PC-3 (cell line): Measurements from ENCODE around the gene SOX18. TPM values are rescaled to one million over a fixed set of nuclear protein-coding genes. Genes with fewer than 3 reads are reported as not detected.
A peak's percentile ranks its signal among the peaks of the same experiment; 100 is the strongest.

ENCODE experiments used
- ATAC-seq: fragments of 200-7000 bp; cut with Tn5 transposase; 2 replicates; pipeline ENCODE4 v1.9.1; 2020; ENCODE audit warnings: mild to moderate bottlenecking, moderate library complexity
- BruUV-seq: library from RNA; stranded (reverse); fragments of 400-500 nt; replicated peaks from 2 replicates; lab custom pipeline; 2021; lab: Mats Ljungman, UMichigan
- CTCF ChIA-PET: fragments of 300-600 bp; sonication (Branson Sonifier 250); formaldehyde crosslinking; loops from one replicate; lab custom pipeline; 2022; ENCODE audit warnings: antibody characterized with exemption; lab: Charles Lee
- POLR2A ChIA-PET: fragments of 300-600 bp; sonication (Branson Sonifier 250); formaldehyde crosslinking; loops from one replicate; lab custom pipeline; 2022; ENCODE audit warnings: antibody characterized with exemption; ENCODE audit not compliant: unreplicated experiment; lab: Charles Lee
- DNase-seq: peaks from one replicate; pipeline ENCODE4 v3.0.0-alpha.2; 2015
- H2AFZ ChIP-seq: fragments of 300-600 bp; sonication (generic); 2 replicates; pipeline ENCODE4 v1.6.0; 2016; ENCODE audit warnings: antibody characterized with exemption, low read length
- H3F3A ChIP-seq: fragments of 300-600 bp; sonication (generic); one replicate; pipeline ENCODE4 v1.6.0; 2017; ENCODE audit warnings: antibody characterized with exemption, low read length, control low read depth, mild to moderate bottlenecking; ENCODE audit not compliant: unreplicated experiment
- H3K27ac ChIP-seq: fragments of 300-600 bp; sonication (generic); 2 replicates; pipeline ENCODE4 v1.5.1; 2016; ENCODE audit warnings: mild to moderate bottlenecking, low read length
- H3K27me3 ChIP-seq: fragments of 300-600 bp; sonication (generic); 2 replicates; pipeline ENCODE4 v1.6.1; 2016; ENCODE audit warnings: low read length, mixed read lengths
- H3K36me3 ChIP-seq: fragments of 300-600 bp; sonication (generic); 2 replicates; pipeline ENCODE4 v1.6.1; 2016; ENCODE audit warnings: low read depth, mixed run types, low read length, mixed read lengths
- H3K4me1 ChIP-seq: fragments of 300-600 bp; sonication (generic); 2 replicates; pipeline ENCODE4 v1.5.1; 2016; ENCODE audit warnings: low read length; ENCODE audit not compliant: insufficient read depth
- H3K4me2 ChIP-seq: fragments of 300-600 bp; sonication (generic); 2 replicates; pipeline ENCODE4 v1.6.0; 2016; ENCODE audit warnings: low read length
- H3K4me3 ChIP-seq: fragments of 300-600 bp; sonication (generic); 2 replicates; pipeline ENCODE4 v1.5.1; 2016; ENCODE audit warnings: mild to moderate bottlenecking, low read length, mixed read lengths
- H3K79me2 ChIP-seq: fragments of 300-600 bp; sonication (generic); 2 replicates; pipeline ENCODE4 v1.6.1; 2017; ENCODE audit warnings: low read length, mixed read lengths
- H3K9ac ChIP-seq: fragments of 300-600 bp; sonication (generic); 2 replicates; pipeline ENCODE4 v1.6.0; 2016; ENCODE audit warnings: mild to moderate bottlenecking, low read length
- H3K9me2 ChIP-seq: fragments of 300-600 bp; sonication (generic); replicated peaks from 2 replicates; pipeline ENCODE4 v1.6.1; 2016; ENCODE audit warnings: mixed run types, low read length, mixed read lengths
- H3K9me3 ChIP-seq: fragments of 300-600 bp; sonication (generic); 2 replicates; pipeline ENCODE4 v1.6.1; 2016; ENCODE audit warnings: low read length, mixed read lengths
- H4K20me1 ChIP-seq: fragments of 300-600 bp; sonication (generic); 2 replicates; pipeline ENCODE4 v1.6.1; 2016; ENCODE audit warnings: low read length, mixed read lengths
- EZH2 ChIP-seq: fragments of 300-600 bp; sonication (generic); IDR thresholded peaks from one replicate; pipeline ENCODE4 v1.6.1; 2017; ENCODE audit warnings: antibody characterized with exemption, mild to moderate bottlenecking, low read length; ENCODE audit not compliant: unreplicated experiment
- EZH2phosphoT487 ChIP-seq: fragments of 300-600 bp; sonication (generic); IDR thresholded peaks from 2 replicates; pipeline ENCODE4 v1.6.1; 2018; ENCODE audit warnings: mild to moderate bottlenecking, antibody characterized with exemption, low read length, borderline replicate concordance
- intact Hi-C: fragments of 100-400 bp; cut with micrococcal nuclease; formaldehyde crosslinking; loops from 2 replicates; pipeline ENCODE4 v1.9.0; 2023
- total RNA-seq: library from RNA; depleted of rRNA; stranded (reverse); fragments of >200 nt; gene quantifications from 2 replicates; pipeline ENCODE4 v1.2.3, GENCODE V29; 2014
- TF ChIP-seq, protein P1 (sequence below): fragments of 300-600 bp; sonication (generic); conservative IDR thresholded peaks from 2 replicates; pipeline ENCODE4 v1.5.1; 2017; ENCODE audit warnings: antibody characterized with exemption, low read depth, mild to moderate bottlenecking, low read length

SOX18 gene
- total RNA-seq, 1 experiment from 2014 or later: 1.5 TPM

DNA sequence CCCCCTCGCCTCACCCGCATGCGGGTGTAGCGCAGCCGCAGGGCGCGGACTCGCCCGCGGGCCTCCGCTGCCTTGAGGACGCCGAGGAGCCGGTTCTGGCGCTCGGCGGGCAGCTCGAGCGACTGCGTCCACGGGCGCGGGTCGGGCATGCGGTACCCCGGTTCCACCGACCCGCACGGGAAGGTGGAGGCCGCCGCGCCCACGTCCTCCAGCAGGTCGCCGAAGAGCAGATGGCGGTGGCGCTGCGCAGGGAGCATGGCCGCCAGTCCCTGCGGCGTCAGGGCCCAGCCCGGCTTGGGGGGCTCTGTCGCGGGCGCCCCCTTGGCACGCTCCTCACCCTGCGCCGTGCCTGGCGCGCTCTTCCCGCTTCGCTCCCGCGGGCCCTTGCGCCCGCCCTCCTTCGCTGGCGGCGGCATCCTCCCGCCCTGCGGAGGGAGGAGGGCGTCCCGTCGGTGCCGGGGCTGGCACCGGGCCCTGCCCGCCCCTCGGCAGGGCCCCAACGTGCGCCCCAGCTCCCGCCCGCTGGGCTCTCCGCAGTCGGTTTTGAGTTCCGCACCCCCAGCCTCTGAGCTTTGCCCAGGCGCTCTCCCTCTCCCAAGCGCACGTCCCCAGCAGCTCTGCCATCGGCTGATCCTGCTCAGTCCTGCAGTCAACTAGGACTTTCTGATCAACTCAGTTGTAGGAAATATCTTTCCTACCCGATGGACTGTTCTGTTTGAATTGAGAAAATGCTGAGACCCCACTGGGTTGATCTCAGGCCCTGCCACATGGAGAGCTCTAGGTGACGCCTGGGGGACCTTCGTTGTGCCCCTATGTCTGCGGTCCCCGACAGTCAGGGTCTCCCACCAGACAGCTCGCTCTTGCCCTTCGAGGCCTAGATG, 34.6 kb upstream of the SOX18 start, which contains the start of gene LKAAEAR1:
Gene LKAAEAR1 (minus strand): TSS at position 595 of the 881 bp plus-strand sequence. CDS start 179 bp downstream, at position 416.
- Histone ChIP-seq H4K20me1 (no peaks in the 10 kb centered on the region), H3K27me3 (no peaks in the 10 kb centered on the region), H3K4me3 (peak within 1 kb of the TSS; percentile 76), H3K4me2 (peak within 1 kb of the TSS; percentile 99), H3K9me3 (no peaks in the 10 kb centered on the region), H3K27ac (no peak within 1 kb of the TSS), H2AFZ (peak within 1 kb of the TSS; percentile 83), H3K9me2 (no peaks in the 10 kb centered on the region), H3K36me3 (no peaks in the 10 kb centered on the region), H3K9ac (peak within 1 kb of the TSS; percentile 51), H3K79me2 (peaks cover 5% of the 10 kb centered on the region), H3K4me1 (peaks cover 19% of the 10 kb centered on the region), H3F3A (no peaks in the 10 kb centered on the region)
- no peak for TF ChIP-seq EZH2
- no peak for TF ChIP-seq EZH2phosphoT487
- TF ChIP-seq, protein P1, sequence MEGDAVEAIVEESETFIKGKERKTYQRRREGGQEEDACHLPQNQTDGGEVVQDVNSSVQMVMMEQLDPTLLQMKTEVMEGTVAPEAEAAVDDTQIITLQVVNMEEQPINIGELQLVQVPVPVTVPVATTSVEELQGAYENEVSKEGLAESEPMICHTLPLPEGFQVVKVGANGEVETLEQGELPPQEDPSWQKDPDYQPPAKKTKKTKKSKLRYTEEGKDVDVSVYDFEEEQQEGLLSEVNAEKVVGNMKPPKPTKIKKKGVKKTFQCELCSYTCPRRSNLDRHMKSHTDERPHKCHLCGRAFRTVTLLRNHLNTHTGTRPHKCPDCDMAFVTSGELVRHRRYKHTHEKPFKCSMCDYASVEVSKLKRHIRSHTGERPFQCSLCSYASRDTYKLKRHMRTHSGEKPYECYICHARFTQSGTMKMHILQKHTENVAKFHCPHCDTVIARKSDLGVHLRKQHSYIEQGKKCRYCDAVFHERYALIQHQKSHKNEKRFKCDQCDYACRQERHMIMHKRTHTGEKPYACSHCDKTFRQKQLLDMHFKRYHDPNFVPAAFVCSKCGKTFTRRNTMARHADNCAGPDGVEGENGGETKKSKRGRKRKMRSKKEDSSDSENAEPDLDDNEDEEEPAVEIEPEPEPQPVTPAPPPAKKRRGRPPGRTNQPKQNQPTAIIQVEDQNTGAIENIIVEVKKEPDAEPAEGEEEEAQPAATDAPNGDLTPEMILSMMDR: no peak
- intact Hi-C loops: loop anchor here (1.0 kb wide), 1 partner anchor 36 kb away; no protein-coding TSS in a partner anchor
- ChIA-PET POLR2A (interaction anchor here (0.6 kb wide), 1 partner anchor 510 kb away, joined by 4 read pairs; the partner anchor contains the start of gene HELZ2), CTCF (interaction anchor here (0.7 to 2.0 kb wide), 6 partner anchors 14 to 376 kb away, joined by 3 to 15 read pairs (median 4); partner anchors contain the start of genes ARFRP1 and ZGPAT)
- ATAC-seq: 0 out of 2 replicates have a peak, but pooled peaks have one; percentile 2
- BruUV-seq: no TSS peak
- no peak for DNase-seq

DNA sequence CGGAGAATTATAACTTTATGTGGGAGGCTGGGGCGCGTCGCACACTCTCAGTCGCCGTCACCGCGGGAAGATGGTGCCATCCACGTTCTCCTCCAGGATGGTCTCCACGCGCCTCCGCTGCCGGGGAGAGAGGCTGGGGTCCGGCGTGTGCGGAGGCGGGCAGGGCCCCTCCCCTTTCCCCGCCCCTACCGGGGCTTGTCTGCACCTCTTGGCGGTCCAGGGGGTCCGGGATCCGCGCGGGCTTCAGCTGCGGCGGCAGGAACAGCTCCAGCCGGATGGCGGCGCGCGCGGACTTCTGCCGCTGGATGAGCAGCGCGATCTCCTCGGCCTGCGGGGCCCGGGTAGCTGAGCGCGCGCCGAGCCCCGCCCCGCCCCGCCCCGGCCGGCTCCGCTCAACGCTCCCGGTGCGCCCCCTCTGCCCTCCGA, 34.0 kb upstream of the SOX18 start:
- H3K36me3 ChIP-seq: no peaks in the 10 kb centered on the region
- peaks cover 12% of the 10 kb centered on the region for H3K79me2 ChIP-seq
- peak overlapping the region; percentile 51 for H3K9ac ChIP-seq
- H3K4me3 ChIP-seq: peak overlapping the region; percentile 76
- peaks cover 25% of the 10 kb centered on the region for H3K4me1 ChIP-seq
- TF ChIP-seq, protein P1: peak; percentile 67
- no peak for TF ChIP-seq EZH2
- no peak overlapping the region for H3K27ac ChIP-seq
- H4K20me1 ChIP-seq: no peaks in the 10 kb centered on the region
- ATAC-seq (peak; percentile 40), DNase-seq (peak; percentile 77)
- POLR2A ChIA-PET: no interaction called here
- H3K27me3 ChIP-seq: no peaks in the 10 kb centered on the region
- no peaks in the 10 kb centered on the region for H3K9me2 ChIP-seq
- peak overlapping the region; percentile 99 for H3K4me2 ChIP-seq
- intact Hi-C loops: loop anchor here (1.0 kb wide), 1 partner anchor 37 kb away; no protein-coding TSS in a partner anchor
- H3F3A ChIP-seq: no peaks in the 10 kb centered on the region
- BruUV-seq: no TSS peak
- H3K9me3 ChIP-seq: no peaks in the 10 kb centered on the region
- CTCF ChIA-PET: interaction anchor here (0.7 to 2.0 kb wide), 7 partner anchors 13 to 375 kb away, joined by 3 to 15 read pairs (median 4); partner anchors contain the start of genes ARFRP1 and ZGPAT
- H2AFZ ChIP-seq: peak overlapping the region; percentile 83
